Calu3 (cell line): ENCODE measurements around the gene OTOG. TPM values are rescaled to one million over a fixed set of nuclear protein-coding genes. Genes with fewer than 3 reads are reported as not detected.
"Not testable (repeated sequence)": the region's sequence is repeated elsewhere in the genome, so short reads cannot be mapped to it uniquely, and the experiment has no call there.

ENCODE experiments used
- BruUV-seq: library from RNA; stranded (reverse); fragments of 400-500 nt; replicated peaks from 2 replicates; lab custom pipeline; 2021; lab: Mats Ljungman, UMichigan
- CTCF ChIA-PET: fragments of 300-600 bp; sonication (Branson Sonifier 250); formaldehyde crosslinking; loops from one replicate; lab custom pipeline; 2022; ENCODE audit warnings: antibody characterized with exemption; lab: Charles Lee
- DNase-seq: peaks from one replicate; pipeline ENCODE4 v3.0.0; 2022
- H3K27ac Mint-ChIP-seq: one replicate; pipeline ENCODE4 v1.8.0; 2022; ENCODE audit warnings: mixed read lengths; ENCODE audit not compliant: unreplicated experiment
- H3K27me3 Mint-ChIP-seq: one replicate; pipeline ENCODE4 v1.8.0; 2022; ENCODE audit warnings: mixed read lengths; ENCODE audit not compliant: unreplicated experiment
- H3K36me3 Mint-ChIP-seq: one replicate; pipeline ENCODE4 v1.8.0; 2022; ENCODE audit warnings: mild to moderate bottlenecking, moderate library complexity, mixed read lengths; ENCODE audit not compliant: insufficient read depth, unreplicated experiment
- H3K4me1 Mint-ChIP-seq: one replicate; pipeline ENCODE4 v1.8.0; 2022; ENCODE audit warnings: mild to moderate bottlenecking, low read depth, mixed read lengths; ENCODE audit not compliant: unreplicated experiment
- H3K4me3 Mint-ChIP-seq: one replicate; pipeline ENCODE4 v1.8.0; 2022; ENCODE audit warnings: mild to moderate bottlenecking, low read depth, moderate library complexity, mixed read lengths; ENCODE audit not compliant: unreplicated experiment
- H3K9me3 Mint-ChIP-seq: one replicate; pipeline ENCODE4 v1.8.0; 2022; ENCODE audit warnings: low read depth, mixed read lengths; ENCODE audit not compliant: unreplicated experiment
- CTCF ChIP-seq: fragments of 200-600 bp; IDR thresholded peaks from one replicate; pipeline ENCODE4 v1.8.0; 2022; ENCODE audit warnings: antibody characterized with exemption; ENCODE audit not compliant: unreplicated experiment
- intact Hi-C: fragments of 100-400 bp; cut with micrococcal nuclease; formaldehyde crosslinking; loops from one replicate; pipeline ENCODE4 v1.10.0; 2022; ENCODE audit not compliant: unreplicated experiment
- total RNA-seq: library from RNA; stranded (reverse); gene quantifications from 2 replicates; pipeline ENCODE4 v1.2.3, GENCODE V29; 2022

Gene OTOG
- total RNA-seq, 1 experiment from 2014 or later, result not detected

- intact Hi-C loops, result no loop called here
- H3K4me1 Mint-ChIP-seq, result no peaks in the 10 kb centered on the region
- H3K9me3 Mint-ChIP-seq, result no peaks in the 10 kb centered on the region
- H3K36me3 Mint-ChIP-seq, result no peaks in the 10 kb centered on the region
- CTCF ChIA-PET, result no interaction called here
- no peak overlapping the region for H3K4me3 Mint-ChIP-seq
- no TSS peak for BruUV-seq
- H3K27me3 Mint-ChIP-seq, result peaks cover 63% of the 10 kb centered on the region
- H3K27ac Mint-ChIP-seq, result no peak overlapping the region
- no peak for DNase-seq
- no peak for TF ChIP-seq CTCF
Measured at GRCh38 chr11:17613983-17614382, 66.9 kb downstream of the OTOG start.

- CTCF ChIA-PET, H3K36me3 Mint-ChIP-seq, BruUV-seq: not testable (repeated sequence)
Measured at GRCh38 chr11:17622711-17623110, 75.7 kb downstream of the OTOG start.

GRCh38 chr11:17629113-17629512 lies 82.1 kb downstream of the OTOG start:
- intact Hi-C loops, result no loop called here
- Mint-ChIP-seq H3K4me1 (no peaks in the 10 kb centered on the region), H3K9me3 (no peaks in the 10 kb centered on the region), H3K4me3 (no peak overlapping the region), H3K27me3 (peaks cover 70% of the 10 kb centered on the region), H3K36me3 (no peaks in the 10 kb centered on the region), H3K27ac (no peak overlapping the region)
- no peak for TF ChIP-seq CTCF
- no TSS peak for BruUV-seq
- no peak for DNase-seq
- CTCF ChIA-PET, result no interaction called here

More at GRCh38 chr11:17622711-17623110, 75.7 kb downstream of the OTOG start:
- DNase-seq, H3K27ac Mint-ChIP-seq, H3K4me1 Mint-ChIP-seq, H3K4me3 Mint-ChIP-seq, H3K9me3 Mint-ChIP-seq, intact Hi-C loops: not testable (repeated sequence)
- peaks cover 86% of the 10 kb centered on the region for H3K27me3 Mint-ChIP-seq

GRCh38 chr11:17630936-17631335 lies 83.9 kb downstream of the OTOG start:
- DNase-seq, result no peak
- H3K27me3 Mint-ChIP-seq, result peaks cover 53% of the 10 kb centered on the region
- H3K36me3 Mint-ChIP-seq, result no peaks in the 10 kb centered on the region
- no TSS peak for BruUV-seq
- intact Hi-C loops, result no loop called here
- H3K4me3 Mint-ChIP-seq, result no peak overlapping the region
- H3K4me1 Mint-ChIP-seq, result no peaks in the 10 kb centered on the region
- no peak for TF ChIP-seq CTCF
- CTCF ChIA-PET, result no interaction called here
- H3K27ac Mint-ChIP-seq, result no peak overlapping the region
- no peaks in the 10 kb centered on the region for H3K9me3 Mint-ChIP-seq

GRCh38 chr11:17631702-17632365 lies 84.8 kb downstream of the OTOG start:
- intact Hi-C loops, result no loop called here
- CTCF ChIA-PET, result no interaction called here
- H3K27me3 Mint-ChIP-seq, result peaks cover 48% of the 10 kb centered on the region
- no peak for DNase-seq
- H3K36me3 Mint-ChIP-seq, result no peaks in the 10 kb centered on the region
- H3K27ac Mint-ChIP-seq, result no peak overlapping the region
- H3K4me3 Mint-ChIP-seq, result no peak overlapping the region
- TF ChIP-seq CTCF, result no peak
- no peaks in the 10 kb centered on the region for H3K4me1 Mint-ChIP-seq
- BruUV-seq, result no TSS peak
- H3K9me3 Mint-ChIP-seq, result no peaks in the 10 kb centered on the region
